ENCODE results near the gene KLHL42.

DNA sequence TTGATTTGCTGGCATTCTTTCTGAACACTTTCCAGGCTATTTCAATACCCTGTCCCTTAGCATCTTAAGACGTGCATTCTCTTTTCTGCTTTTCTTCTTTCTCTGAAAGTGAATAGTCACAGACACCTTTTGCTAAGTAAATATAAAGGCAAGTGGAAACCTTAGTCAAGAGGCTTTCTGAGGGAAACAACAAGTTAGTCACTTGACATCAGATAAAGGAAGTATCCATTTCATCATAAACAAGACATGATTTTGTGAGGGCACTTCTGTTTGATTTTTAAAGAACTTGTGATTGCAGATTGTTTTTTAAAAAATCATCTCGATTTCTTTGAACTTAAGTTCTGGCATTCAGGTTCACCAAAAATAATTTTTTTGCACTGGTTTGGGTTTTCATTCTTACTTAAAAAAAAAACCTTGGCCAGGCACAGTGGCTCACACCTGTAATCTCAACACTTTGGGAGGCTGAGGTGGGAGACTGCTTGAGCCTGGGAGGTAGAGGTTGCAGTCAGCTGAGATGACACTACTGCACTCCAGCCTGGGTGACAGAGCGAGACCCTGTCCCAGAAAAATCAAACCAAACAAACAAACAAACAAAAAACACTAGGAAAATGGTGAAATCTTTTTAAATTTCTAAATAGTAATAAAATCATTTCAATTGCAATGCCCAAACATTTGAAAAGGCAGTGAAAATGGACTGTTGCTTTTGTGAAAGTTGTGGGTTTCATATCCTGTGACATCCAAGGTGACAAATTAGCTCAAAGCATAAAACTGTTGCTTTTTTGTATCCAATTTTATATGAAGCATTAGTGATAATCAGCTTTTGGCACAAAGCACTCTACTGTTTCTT is 8.3 kb upstream of the KLHL42 start:
- TF ChIP-seq POLR2AphosphoS5 (IDR thresholded peaks at IDR 0.05), result no peak
- TF ChIP-seq, protein P1, sequence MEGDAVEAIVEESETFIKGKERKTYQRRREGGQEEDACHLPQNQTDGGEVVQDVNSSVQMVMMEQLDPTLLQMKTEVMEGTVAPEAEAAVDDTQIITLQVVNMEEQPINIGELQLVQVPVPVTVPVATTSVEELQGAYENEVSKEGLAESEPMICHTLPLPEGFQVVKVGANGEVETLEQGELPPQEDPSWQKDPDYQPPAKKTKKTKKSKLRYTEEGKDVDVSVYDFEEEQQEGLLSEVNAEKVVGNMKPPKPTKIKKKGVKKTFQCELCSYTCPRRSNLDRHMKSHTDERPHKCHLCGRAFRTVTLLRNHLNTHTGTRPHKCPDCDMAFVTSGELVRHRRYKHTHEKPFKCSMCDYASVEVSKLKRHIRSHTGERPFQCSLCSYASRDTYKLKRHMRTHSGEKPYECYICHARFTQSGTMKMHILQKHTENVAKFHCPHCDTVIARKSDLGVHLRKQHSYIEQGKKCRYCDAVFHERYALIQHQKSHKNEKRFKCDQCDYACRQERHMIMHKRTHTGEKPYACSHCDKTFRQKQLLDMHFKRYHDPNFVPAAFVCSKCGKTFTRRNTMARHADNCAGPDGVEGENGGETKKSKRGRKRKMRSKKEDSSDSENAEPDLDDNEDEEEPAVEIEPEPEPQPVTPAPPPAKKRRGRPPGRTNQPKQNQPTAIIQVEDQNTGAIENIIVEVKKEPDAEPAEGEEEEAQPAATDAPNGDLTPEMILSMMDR (IDR thresholded peaks at IDR 0.05), result no peak
